GM18498 (cell line): ENCODE measurements around the gene PAFAH1B1.

Experiments used
- ATAC-seq: cut with Tn5 transposase; IDR thresholded peaks from one replicate; pipeline ENCODE4 v1.9.1; 2021; ENCODE audit warnings: mild to moderate bottlenecking, moderate library complexity; ENCODE audit not compliant: unreplicated experiment

PAFAH1B1 gene

DNA sequence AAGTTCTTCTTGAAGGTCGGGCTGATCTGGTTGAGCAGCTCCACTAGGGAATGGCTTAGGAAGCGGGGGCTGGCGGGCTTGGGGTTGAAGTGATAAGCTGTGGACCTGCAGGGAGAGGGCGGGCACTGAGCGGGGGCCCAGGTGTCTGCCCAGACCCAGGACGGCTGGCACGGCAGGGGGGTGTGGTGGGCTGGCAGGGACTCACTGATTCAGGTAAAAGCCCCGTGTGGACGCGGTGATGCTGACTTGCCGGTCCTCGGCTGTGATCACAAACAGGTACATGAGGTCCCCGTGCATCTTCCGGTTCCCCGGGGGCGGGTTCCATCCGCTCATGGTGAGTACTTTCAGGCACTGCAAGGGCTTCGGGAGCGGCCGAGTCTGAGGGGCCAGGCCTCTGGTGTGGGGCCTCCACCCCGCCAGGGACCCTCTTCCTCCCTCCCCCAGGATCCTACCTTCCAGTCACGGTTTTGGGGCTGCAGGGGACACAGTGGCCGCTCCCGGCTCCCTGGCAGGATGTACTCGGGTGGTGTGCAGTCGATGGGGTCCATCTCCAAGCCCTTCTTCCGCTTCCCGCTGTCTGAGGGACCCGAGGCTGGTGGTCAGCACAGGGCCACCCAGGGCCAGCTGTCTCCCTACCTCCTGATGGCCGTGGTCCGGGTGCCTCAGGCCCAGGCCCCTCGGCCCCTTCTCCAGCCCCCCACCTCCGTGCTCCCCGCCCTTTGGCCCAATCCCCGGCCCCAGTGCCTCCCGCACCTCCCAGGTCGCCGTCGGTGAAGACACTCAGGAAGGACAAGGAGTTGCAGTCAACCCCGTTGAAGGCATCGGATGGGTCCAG lies 107.9 kb downstream of the PAFAH1B1 start:
- no peak for ATAC-seq

DNA sequence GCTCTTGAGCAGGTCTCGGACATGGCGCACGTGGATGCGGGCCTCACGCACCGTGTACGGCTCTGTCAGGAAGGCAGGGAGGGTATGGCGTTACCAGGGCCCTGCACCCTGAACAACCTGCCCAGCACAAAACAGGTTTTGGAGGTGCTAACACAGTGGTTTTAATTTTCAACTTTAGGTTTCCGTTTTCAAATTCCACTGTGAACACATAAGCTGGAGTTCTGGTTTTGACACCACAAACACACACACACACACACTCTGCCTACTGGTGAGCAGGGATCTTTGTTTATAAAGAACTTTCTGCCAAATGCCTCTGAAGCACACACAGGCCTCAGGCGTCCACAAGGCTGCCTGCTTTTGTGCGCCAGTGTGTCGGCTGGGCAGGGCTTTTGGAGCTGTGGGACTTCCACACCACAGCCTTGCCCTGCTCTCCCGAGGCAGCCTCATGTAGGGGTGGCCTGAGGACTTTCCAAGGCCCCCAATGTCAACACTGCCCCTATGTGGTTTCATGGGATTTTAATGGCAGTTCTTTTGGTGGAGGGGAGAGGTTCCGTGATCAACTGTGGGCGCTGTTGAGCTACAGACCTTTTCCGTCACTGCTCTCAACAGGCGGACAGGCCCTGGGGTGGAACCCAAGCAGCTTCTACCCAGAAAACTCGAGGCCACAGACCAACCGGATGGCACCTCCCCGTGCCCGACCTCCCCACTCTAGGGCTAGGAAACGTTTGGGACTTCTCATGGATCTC lies 108.7 kb downstream of the PAFAH1B1 start:
- no peak for ATAC-seq

DNA sequence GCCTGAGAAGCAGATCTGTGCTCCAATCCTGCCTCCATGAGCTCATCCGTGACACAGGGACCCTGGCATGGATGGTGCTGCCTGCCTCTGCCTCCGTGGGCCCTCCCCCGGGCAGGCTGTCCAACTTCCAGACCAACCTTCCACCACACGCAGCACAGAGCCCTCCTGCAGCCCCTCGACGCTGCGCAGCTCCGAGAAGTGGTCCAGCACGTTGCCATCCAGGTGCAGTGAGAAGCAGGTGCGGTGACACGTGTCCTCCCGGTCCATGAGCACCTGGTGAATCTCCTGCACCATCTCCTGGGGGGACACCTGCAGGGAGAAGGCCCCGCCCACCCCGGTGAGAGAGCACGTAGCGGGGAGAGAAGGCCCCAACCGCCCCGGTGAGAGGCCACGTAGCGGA lies 109.7 kb downstream of the PAFAH1B1 start:
- no peak for ATAC-seq

DNA sequence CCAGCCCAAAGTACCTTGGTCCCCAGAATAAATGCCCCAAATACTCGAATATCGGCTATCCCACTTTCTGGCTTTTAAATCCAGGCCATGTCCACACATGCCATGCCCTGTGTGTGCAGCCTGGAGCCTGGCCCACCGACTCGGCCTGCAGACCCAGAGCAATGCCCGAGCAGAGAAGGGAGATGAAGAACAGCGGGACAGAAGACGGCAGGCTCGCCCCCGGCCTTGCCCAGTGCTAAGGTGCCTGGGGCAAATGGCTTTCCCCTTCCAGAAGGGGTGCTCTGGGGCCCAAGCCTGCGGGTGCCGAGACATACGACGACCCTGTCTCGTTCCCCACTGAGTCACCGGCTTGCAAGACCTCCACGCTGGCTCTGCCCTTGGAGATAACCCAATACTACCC lies 110.2 kb downstream of the PAFAH1B1 start:
- no peak for ATAC-seq

DNA sequence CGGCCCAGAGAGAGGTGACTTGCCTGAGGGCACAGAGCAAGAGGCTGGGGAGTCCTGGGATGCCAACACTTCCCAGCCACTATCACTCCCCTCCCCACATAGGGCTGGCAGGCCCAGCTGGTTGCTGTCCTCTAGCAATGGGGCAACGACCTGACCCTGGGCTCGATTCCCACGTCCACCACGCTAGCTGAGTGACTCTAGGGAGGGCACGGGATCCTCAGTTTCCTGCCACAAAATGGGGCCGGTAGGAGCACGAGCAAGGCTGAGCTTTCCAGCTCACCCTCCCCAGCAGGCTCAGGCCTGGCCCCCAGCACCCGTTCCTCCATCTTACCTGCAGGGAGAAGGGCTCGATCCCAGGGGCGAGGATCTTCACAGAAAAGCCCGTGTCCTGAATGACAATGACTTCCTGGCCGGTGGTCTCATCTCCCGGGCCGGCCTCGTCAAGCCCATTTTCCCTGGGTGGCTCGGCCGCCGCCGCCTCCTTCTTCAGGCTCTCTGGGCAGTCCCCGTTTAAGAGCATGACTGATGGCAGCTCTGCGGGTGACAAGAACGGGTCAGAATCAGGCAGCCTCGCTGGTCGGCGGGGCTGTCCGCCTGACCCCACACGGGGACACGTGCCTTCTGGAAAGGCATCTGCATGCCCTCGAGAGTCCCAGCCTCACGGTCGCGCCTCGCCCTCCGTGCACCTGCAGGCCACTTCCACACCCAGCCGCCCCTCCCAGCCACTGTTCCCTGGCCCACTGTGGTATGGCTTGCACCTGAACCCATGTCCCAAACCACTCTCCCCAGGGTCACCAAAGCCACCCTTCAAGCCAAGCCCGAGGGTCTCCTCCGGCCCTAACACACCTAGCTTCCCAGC lies 110.8 kb downstream of the PAFAH1B1 start:
- no peak for ATAC-seq

DNA sequence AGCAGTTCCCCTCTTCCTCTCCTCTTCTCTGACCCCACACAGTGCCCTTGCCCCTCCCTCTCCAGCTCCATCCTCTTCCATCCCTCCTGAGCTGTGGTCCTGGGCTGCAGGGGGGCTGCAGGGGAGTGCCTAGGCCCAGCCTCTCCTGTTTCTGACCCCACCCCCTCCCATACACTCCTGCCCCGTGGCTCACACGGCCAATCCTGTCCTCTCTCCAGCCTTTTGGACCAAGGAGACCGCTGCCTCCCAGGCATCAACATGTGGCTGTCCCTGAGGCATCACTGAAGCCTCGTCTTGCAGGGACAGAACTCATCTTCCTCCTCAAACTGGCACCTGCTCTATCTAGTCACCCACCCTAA lies 111.4 kb downstream of the PAFAH1B1 start:
- no peak for ATAC-seq

DNA sequence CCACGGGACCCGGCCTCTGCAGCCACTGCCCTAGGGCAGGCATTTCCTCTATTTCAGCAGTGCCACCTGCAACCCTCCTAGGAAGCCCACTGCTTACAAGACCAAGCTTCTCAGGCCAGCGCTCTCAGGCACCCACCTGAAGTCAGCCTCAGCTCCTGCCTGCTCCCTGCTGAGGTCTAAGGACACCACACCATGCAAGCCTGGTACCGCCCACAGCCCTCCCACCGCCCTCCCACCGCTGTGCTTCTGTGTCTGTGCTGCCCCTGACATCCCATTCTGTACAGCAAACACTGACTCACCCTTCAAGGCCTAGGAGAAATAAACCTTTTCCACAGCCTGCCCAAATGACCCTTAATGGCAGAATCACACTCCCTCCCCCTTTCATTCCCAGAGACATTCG lies 111.8 kb downstream of the PAFAH1B1 start:
- no peak for ATAC-seq

DNA sequence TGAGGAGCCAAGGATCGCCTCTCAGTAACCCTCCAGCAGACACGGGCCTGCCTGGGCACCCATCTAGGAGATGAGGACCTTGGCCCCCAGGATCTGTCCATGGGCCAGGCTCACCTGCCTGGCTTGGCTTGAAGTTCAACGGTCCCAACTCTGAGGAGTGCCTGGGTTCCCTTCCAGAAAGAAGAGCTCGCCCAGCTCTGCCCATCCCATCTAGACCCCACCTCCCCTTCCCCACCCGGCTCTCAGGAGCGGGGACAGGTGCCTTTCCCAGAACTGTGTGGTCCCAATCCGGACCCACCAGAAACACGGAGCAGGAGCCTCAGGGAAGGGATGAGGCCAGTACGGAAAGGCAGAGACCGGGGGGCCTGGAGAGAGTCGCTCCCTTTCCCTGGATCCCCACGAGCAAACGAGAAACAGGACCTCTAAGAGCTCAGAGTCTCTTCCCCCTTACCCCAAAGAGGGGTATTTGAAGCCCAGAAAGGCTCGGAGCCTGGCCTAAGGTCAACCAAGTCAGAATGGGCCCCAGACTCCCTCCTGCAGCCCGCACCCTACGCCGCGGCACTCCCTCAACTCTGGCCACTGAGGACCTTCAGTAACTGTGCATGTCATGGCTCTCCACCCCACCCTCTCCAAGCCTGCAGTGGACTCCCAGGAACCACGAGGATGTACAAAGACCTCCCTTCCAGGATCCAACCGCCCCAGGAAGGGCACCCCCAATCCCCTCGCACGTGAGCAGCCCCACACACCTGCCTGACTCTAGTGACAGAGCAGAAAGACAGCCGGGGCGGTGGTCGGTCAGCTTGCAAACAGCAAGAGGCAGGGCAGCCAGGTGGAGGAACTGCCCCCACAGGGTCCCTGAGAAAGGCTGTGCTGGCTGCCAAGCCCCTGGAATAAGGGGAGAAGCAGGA lies 112.7 kb downstream of the PAFAH1B1 start:
- no peak for ATAC-seq

DNA sequence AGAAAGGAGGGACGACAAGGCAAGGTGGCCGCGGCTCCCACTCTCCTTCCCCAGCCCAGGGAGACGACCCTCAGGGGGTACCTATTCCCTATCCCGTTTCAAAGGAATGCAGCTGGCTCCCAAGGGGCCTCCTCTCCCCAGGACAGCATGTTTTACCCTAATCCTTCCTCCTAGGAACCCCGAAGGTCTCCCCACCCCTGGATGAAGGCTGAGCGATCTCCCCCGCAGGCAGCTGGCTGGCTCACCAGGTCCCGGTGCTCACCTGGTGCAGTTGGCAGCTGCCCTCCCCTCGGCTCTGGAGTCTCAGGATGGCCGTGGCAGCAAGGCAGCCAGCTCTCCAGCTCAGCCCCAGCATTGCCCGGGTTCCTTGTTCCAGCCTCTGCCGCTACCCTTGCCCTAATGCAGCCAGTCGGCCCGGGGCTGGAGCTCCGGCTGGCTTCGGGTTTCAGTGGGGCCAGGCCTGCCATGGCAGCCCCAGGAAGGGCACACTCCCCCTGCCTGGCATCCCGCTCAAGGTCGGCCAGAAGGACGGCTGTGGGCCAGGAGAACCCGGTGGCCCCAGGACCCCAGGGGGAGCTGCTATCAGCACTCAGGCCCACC lies 113.6 kb downstream of the PAFAH1B1 start:
- ATAC-seq = no peak

DNA sequence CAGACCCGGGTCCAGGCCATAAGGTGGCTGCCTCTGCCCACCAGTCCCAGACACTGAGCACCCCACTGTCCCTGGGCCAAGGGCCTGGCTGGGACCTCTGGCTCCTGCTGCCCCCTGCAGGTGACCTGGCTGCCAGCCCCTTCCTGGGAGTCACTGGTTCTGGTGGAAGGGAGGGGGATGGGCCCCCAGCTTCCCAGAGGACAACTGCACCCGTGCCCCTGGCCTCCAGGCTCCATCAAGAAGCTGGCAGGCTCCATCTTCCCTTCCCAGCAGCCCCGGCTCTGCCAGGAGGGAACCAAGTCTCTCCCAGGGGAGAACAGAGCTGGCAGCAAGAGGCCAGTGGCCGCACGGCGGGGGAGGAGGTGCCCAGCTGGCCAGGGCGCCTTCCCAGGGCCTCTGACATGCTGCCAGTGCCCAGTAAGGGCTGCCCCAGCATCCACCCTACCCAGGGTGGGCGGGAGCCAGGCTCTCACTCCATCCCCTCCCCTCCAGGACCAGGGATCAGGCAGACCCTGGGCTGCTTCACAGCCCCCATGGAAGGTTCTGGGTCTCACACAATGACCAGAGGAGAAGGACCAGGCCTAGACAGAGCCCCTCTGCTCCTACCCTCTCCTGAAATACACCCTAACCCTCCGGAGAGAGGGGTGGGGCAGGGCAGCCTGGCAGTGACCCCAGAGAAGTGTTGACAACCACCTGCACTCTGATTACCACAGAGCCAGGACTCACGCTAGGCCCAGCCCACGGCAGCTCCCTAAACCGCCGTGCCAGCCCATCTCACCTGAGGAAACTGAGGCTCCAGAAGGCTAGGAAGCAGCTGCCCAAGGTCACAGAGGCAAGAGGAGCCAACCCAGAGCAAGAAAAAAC lies 114.5 kb downstream of the PAFAH1B1 start:
- no peak for ATAC-seq

DNA sequence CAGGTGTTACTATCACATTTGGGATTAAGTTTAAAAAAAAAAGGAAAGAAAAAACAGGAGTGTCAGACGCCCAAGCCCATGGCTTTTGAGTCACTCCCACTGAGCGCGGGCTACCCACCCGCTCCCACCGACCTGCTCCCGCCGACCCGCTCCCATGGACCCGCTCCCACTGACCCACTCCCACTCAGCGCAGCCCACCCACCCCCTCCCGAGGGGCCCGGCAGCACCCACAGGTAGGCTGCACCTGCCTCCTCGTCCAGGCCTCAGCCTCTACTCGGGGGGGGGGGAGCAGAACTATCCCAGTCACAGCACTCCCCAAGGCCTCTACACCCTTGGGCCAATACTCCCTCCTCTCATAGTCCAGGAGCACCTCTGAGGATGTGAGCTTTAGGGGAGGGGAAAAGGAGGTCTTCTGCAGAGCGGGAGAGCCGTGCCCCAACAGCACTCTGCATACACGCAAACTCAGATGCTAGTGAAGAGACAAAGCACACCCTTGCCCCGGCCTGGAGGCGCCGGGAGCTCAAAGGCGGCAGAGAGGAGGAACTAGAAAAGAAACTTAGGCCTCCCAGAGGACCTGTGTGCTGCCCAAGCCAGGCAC lies 115.2 kb downstream of the PAFAH1B1 start:
- no peak for ATAC-seq

DNA sequence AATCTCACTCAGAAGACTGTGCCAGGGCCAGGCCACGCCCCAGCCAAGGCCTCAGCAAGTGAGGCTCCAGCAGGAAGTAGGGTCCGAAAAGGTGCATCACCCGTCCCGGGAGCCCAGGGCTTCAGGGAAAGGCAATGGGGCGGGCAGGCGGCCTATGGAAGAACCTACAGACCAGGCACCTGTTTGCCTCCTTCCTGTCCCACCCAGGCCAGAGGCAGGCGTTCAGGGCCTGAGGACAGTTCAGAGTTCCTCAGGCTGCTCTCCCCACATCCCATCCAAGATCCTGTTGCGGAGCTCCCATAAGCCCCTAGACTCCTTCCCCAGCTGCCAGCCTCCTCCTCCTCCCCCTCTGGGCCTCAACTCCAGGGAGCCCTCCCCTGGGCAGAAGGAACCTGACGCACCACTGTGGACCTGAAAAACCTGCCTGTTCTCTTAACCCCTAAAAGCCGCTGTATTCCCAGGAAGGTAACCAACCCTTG lies 115.8 kb downstream of the PAFAH1B1 start:
- no peak for ATAC-seq

DNA sequence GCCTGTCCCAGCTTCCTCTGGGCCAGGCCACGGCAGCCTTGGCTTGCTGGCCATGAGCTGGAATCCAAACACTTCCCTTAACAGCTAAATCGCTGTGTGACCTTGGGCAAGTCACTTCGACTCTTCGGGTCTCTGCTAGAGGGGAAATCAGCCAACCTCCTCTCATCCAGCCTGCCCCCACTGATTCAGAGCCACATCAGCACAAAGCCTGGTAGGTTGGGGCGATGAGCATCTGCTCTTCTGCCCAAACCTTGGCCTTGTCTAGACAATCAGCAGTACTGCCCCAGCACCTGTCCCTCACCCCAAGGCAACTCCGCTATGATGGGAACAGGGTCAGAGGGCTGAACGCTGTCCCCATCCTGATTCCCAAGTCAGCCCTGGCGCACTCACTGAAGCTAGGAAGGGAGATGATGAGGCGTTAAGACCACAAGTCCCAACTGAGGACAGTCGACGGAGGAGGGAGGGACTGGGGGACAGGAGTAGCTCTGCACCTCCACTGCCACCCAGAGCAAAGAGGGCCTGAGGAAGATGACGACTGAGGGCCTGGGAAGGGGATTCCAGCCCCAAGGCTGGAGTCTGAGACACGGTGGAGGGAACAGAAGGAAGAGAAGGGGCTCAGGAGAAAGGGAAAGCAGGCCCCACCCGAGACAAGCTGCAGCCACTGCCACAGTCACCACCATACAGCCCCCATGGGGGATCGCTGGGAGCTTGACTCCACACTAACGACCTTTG lies 116.8 kb downstream of the PAFAH1B1 start:
- no peak for ATAC-seq

DNA sequence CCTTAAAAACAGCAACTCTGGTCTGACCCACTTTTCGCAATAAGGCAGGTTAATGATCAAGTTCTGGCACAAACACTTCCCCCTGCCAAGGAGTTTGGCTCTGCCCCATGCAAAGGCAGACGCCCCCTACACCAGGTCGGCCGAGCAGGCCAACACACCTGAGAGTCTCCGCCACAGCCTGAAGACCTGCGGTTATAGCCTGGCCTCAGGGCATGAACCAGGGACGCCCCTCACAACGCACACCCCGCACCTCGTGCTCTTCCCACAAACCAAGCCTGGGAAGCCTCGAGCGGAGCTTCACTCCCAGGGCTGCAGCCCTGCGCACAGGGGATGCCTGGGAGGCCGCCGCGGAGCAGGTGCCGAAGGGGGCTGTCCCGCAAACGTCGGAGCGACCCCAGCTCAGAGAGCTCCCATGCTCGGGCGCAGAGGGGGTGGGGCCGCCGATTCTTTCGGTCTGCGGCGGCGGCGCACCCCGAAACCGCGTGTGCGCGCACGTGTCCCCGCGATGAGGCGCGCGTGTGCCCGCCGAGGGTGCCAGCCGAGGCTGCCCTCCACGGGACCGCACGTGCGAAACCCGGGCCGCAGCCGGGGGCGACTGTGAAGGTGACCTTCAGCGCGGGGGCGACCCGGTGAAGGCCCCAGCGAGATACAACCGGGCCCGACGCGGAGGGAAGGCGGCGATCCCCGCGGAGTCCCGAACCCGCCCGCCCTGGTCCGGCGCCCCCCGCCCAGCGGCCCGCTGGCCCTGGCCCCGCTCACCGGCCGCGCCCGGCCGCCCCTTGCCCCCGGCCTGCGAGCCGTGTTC lies 117.6 kb downstream of the PAFAH1B1 start:
- ATAC-seq = peak; percentile 34

DNA sequence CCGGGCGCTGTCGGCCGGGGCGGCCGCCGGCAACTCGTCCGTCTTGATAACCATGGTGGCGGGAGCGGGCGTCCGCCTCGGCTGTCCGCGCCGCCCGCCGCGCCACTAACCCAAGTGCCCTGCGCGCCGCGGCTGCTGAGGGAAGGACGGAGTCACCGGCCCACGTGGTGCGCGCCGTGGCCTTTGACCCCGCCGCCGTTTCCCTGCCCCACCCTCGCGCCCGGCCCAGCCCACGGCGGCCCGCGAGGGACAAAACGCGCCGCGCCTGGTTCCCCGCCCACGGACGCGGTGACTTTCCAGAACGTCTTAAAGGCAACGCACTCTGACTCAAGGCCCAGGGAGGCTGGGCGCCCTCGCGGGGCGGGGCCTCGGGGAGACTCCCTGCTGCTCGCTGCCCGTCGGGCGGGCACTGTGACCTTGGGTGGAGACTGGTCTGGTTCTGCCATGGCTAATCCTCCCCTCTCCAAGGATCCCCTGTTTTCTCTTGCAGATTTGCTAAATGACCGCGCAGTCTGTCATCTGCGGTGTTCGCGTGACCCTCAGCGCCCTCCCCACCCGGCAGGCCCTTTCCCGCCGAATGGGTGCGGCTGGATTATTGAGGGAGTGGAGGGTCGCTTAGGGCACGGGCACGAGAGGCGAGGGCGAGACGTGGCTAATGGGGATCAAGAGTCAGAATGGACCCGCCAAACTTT lies 118.3 kb downstream of the PAFAH1B1 start, which contains the start of gene CLUH:
Gene CLUH, minus strand, starts transcription at position 157 of the 692 bp plus-strand sequence. Its CDS starts 103 bp downstream, at position 54.
- ATAC-seq = peak; percentile 73

DNA sequence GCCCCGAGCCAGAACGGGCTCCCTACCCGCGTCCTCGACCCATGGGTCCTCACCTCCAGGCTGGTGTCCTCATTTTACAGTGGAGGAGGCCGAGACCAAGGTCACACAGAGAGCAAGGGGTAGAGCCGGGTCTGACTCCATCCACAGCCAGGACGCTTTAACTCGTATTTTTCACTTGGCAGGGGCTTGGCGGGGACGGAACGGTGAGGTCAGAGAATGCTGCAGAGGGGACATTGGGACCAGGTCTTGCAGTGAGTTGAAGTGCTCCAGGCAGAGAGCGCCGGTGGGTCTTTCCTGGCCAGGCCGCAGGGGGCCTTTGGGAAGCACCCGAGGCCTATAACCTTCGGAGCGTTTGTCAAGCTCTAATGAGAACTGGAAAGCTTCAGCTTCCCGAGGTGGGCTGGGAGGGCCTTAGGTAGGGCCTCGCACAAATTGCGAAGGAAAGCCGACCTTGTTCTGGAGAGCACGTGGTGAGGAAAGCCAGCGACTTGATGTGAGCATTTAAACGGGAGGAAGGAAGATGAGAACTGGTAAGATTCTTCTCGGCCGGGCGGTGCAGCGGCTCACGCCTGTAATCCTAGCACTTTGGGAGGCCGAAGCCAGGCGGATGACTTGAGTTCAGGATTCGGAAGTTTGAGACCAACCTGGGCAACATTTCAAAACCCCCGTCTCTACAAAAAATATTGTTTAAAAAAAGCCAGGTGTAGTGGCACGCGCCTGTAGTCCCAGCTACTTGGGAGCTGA lies 119.0 kb downstream of the PAFAH1B1 start:
- ATAC-seq = no peak
